ENCODE data around the gene LGALS7.
"Not testable (repeated sequence)": the region's sequence is repeated elsewhere in the genome, so short reads cannot be mapped to it uniquely, and the experiment has no call there.

The LGALS7 gene

GRCh38 chr19:38773469-38774177 is at the start of gene LGALS7:
LGALS7 (minus strand) TSS chr19:38773517; CDS start chr19:38773492, 25 bp downstream.
- DNase-seq (ENCODE audit: extremely low spot score), result no peak
- CTCF ChIA-PET, result no interaction called here
- POLR2A ChIA-PET, result no interaction called here
- TF ChIP-seq CTCF (IDR thresholded peaks at IDR 0.05; ENCODE audit: control extremely low read depth, extremely low read depth, low read depth, missing control alignments), result no peak

GRCh38 chr19:38821230-38821825 is 48.0 kb upstream of the LGALS7 start:
- not testable (repeated sequence) for DNase-seq (ENCODE audit: extremely low spot score)
- CTCF ChIA-PET, result interaction anchor here (1.1 to 3.4 kb wide), 5 partner anchors 8 to 66 kb away, joined by 3 to 9 read pairs (median 4); partner anchors contain the start of genes ECH1 and LGALS4
- POLR2A ChIA-PET, result interaction anchor here (0.6 to 1.0 kb wide), 3 partner anchors 10 to 418 kb away, joined by 3 read pairs; no protein-coding TSS in a partner anchor

- ChIA-PET CTCF (interaction anchor here (0.9 kb wide), 1 partner anchor 11 kb away, joined by 3 read pairs; no protein-coding TSS in a partner anchor), POLR2A (interaction anchor here (1.0 to 1.2 kb wide), 2 partner anchors 12 to 445 kb away, joined by 4 to 7 read pairs; partner anchors contain the start of gene ECH1)
- DNase-seq (ENCODE audit: extremely low spot score), result no peak
- TF ChIP-seq CTCF (IDR thresholded peaks at IDR 0.05; ENCODE audit: control extremely low read depth, extremely low read depth, low read depth, missing control alignments), result no peak
These were observed 46.1 kb upstream of the LGALS7 start for GRCh38 chr19:38819231-38819920.

GRCh38 chr19:38817081-38817480 is 43.8 kb upstream of the LGALS7 start:
- CTCF ChIA-PET, result no interaction called here
- POLR2A ChIA-PET, result no interaction called here
- no peak for DNase-seq (ENCODE audit: extremely low spot score)
- TF ChIP-seq CTCF (IDR thresholded peaks at IDR 0.05; ENCODE audit: control extremely low read depth, extremely low read depth, low read depth, missing control alignments), result no peak

- CTCF ChIA-PET, result interaction anchor here (1.0 kb wide), 1 partner anchor 47 kb away, joined by 4 read pairs; no protein-coding TSS in a partner anchor
- TF ChIP-seq CTCF (IDR thresholded peaks at IDR 0.05; ENCODE audit: control extremely low read depth, extremely low read depth, low read depth, missing control alignments), result no peak
- no peak for DNase-seq (ENCODE audit: extremely low spot score)
- POLR2A ChIA-PET, result no interaction called here
These were observed 42.9 kb upstream of the LGALS7 start for GRCh38 chr19:38816131-38816750.

- no peak for TF ChIP-seq CTCF (IDR thresholded peaks at IDR 0.05; ENCODE audit: control extremely low read depth, extremely low read depth, low read depth, missing control alignments)
- POLR2A ChIA-PET, result interaction anchor here (0.6 kb wide), 1 partner anchor 413 kb away, joined by 3 read pairs; no protein-coding TSS in a partner anchor
- CTCF ChIA-PET, result interaction anchor here (1.0 kb wide), 1 partner anchor 46 kb away, joined by 4 read pairs; no protein-coding TSS in a partner anchor
- no peak for DNase-seq (ENCODE audit: extremely low spot score)
These were observed 42.0 kb upstream of the LGALS7 start for GRCh38 chr19:38815059-38816001.

- ChIA-PET CTCF (interaction anchor here (1.4 to 2.4 kb wide), 3 partner anchors 8 to 44 kb away, joined by 3 to 5 read pairs (median 5); no protein-coding TSS in a partner anchor), POLR2A (interaction anchor here (0.6 to 1.1 kb wide), 4 partner anchors 8 to 553 kb away, joined by 3 to 7 read pairs (median 5); partner anchors contain the start of gene ECH1)
- not testable (repeated sequence) for DNase-seq (ENCODE audit: extremely low spot score)
These were observed 40.6 kb upstream of the LGALS7 start for GRCh38 chr19:38813932-38814331.
